ENCODE data around the gene SMAGP.

SMAGP gene

GRCh38 chr12:51208016-51208660 lies 62.1 kb downstream of the SMAGP start:
- H3K4me3 ChIP-seq (ENCODE audit: low read depth, low read length): no peak overlapping the region
- H2AFZ ChIP-seq: no peak overlapping the region
- H3K9me3 ChIP-seq (ENCODE audit: control insufficient read depth, low read length): no peaks in the 10 kb centered on the region
- no peak overlapping the region for H3K9ac ChIP-seq
- H3K4me2 ChIP-seq (ENCODE audit: low read length): no peak overlapping the region
- H3K4me1 ChIP-seq: no peaks in the 10 kb centered on the region
- H3K79me2 ChIP-seq: no peaks in the 10 kb centered on the region
- TF ChIP-seq CTCF (IDR thresholded peaks at IDR 0.05): no peak
- H3K27me3 ChIP-seq (ENCODE audit: control insufficient read depth, insufficient read depth, low read length): no peaks in the 10 kb centered on the region
- H3K27ac ChIP-seq: no peak overlapping the region
- H3K36me3 ChIP-seq (ENCODE audit: control insufficient read depth, insufficient read depth, low read length): no peaks in the 10 kb centered on the region

DNA sequence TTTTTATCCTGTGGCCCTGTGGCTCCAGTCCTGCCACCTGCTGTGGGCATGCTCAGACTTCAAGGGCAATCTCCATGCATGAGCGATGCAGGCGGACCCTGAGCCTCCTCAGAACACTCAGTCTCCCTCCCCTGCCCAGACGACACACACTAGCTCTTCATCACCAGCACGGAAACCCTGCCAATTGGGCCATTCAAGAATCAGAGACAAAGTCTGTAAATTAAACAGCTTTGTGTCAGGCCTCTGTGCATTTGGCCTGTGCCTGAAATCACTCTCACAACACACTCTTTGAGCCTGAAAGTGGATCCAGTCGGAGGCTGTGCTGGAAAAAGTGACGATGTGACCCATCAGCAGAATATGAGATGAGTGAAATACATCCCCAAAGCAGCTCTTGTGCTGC lies 64.9 kb downstream of the SMAGP start:
- TF ChIP-seq CTCF (IDR thresholded peaks at IDR 0.05): no peak
- Histone ChIP-seq H2AFZ (no peak overlapping the region), H3K9ac (no peak overlapping the region), H3K27ac (no peak overlapping the region), H3K4me2 (ENCODE audit: low read length) (no peak overlapping the region), H3K4me1 (no peaks in the 10 kb centered on the region), H3K36me3 (ENCODE audit: control insufficient read depth, insufficient read depth, low read length) (no peaks in the 10 kb centered on the region), H3K4me3 (ENCODE audit: low read depth, low read length) (no peak overlapping the region), H3K27me3 (ENCODE audit: control insufficient read depth, insufficient read depth, low read length) (no peaks in the 10 kb centered on the region), H3K9me3 (ENCODE audit: control insufficient read depth, low read length) (no peaks in the 10 kb centered on the region), H3K79me2 (no peaks in the 10 kb centered on the region)

GRCh38 chr12:51202718-51203117 lies 67.5 kb downstream of the SMAGP start:
- Histone ChIP-seq H3K4me1 (no peaks in the 10 kb centered on the region), H3K27ac (no peak overlapping the region), H3K4me2 (ENCODE audit: low read length) (no peak overlapping the region), H3K27me3 (ENCODE audit: control insufficient read depth, insufficient read depth, low read length) (no peaks in the 10 kb centered on the region), H2AFZ (no peak overlapping the region), H3K36me3 (ENCODE audit: control insufficient read depth, insufficient read depth, low read length) (no peaks in the 10 kb centered on the region), H3K79me2 (no peaks in the 10 kb centered on the region), H3K9me3 (ENCODE audit: control insufficient read depth, low read length) (no peaks in the 10 kb centered on the region), H3K4me3 (ENCODE audit: low read depth, low read length) (no peak overlapping the region), H3K9ac (no peak overlapping the region)
- TF ChIP-seq CTCF (IDR thresholded peaks at IDR 0.05): no peak

DNA sequence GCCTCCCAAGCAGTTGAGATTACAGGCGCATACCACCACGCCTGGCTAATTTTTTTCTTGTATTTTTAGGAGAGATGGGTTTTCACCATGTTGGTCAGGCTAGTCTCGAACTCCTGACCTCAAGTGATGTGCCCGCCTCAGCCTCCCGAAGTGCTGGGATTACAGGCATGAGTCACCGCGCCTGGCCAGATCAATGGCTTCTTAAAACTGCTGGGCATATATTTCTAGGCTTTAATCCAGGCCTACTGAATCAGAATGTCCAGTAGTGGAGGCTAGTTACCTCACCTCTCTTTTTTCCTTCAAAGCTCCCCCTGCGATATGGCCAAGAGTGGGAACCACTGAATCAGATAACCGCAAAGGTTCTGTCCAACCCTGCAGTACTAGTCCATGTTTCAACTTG lies 69.4 kb downstream of the SMAGP start:
- no peak overlapping the region for H3K9ac ChIP-seq
- no peaks in the 10 kb centered on the region for H3K27me3 ChIP-seq (ENCODE audit: control insufficient read depth, insufficient read depth, low read length)
- no peaks in the 10 kb centered on the region for H3K9me3 ChIP-seq (ENCODE audit: control insufficient read depth, low read length)
- no peaks in the 10 kb centered on the region for H3K4me1 ChIP-seq
- no peak overlapping the region for H3K4me2 ChIP-seq (ENCODE audit: low read length)
- no peak overlapping the region for H3K4me3 ChIP-seq (ENCODE audit: low read depth, low read length)
- no peaks in the 10 kb centered on the region for H3K79me2 ChIP-seq
- H2AFZ ChIP-seq: no peak overlapping the region
- no peak overlapping the region for H3K27ac ChIP-seq
- no peak for TF ChIP-seq CTCF (IDR thresholded peaks at IDR 0.05)
- no peaks in the 10 kb centered on the region for H3K36me3 ChIP-seq (ENCODE audit: control insufficient read depth, insufficient read depth, low read length)

DNA sequence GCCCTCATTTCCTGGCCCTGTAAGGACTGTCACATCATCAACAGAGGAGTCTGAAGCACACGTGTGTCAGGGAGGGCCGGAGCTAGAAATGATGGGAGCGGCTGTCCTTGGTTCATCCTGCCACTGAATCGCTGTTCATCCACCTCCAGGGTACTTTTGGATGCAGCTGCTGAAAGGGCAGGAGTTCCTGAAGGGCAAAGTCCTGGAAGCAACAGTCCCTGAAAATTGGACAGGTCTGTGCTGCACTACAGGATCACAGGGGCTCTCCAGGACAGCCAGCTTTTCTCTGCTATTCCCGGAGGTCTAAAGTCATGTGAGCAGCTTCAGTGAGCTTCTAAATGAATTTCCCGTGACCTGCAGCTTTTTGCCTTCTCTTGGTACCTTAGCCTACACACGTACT lies 70.1 kb downstream of the SMAGP start:
- no peaks in the 10 kb centered on the region for H3K79me2 ChIP-seq
- H3K27ac ChIP-seq: no peak overlapping the region

More for the DNA sequence above, 70.1 kb downstream of the SMAGP start:
- Histone ChIP-seq H3K4me1 (no peaks in the 10 kb centered on the region), H3K9me3 (ENCODE audit: control insufficient read depth, low read length) (no peaks in the 10 kb centered on the region), H2AFZ (no peak overlapping the region), H3K4me3 (ENCODE audit: low read depth, low read length) (no peak overlapping the region), H3K27me3 (ENCODE audit: control insufficient read depth, insufficient read depth, low read length) (no peaks in the 10 kb centered on the region), H3K4me2 (ENCODE audit: low read length) (no peak overlapping the region), H3K36me3 (ENCODE audit: control insufficient read depth, insufficient read depth, low read length) (no peaks in the 10 kb centered on the region), H3K9ac (no peak overlapping the region)
- no peak for TF ChIP-seq CTCF (IDR thresholded peaks at IDR 0.05)

All from parathyroid adenoma (tissue), 2 donors.